NCI-H146 treated with DMSO at 0.1 percent for 48 hours (cell line): ENCODE data around the gene ABCC1.
"Not testable (repeated sequence)": the region's sequence is repeated elsewhere in the genome, so short reads cannot be mapped to it uniquely, and the experiment has no call there.

ENCODE experiments used
- DNase-seq: peaks from one replicate; lab custom pipeline; 2025; ENCODE audit not compliant: unreplicated experiment; lab: John Stamatoyannopoulos, UW

ABCC1 gene

DNA sequence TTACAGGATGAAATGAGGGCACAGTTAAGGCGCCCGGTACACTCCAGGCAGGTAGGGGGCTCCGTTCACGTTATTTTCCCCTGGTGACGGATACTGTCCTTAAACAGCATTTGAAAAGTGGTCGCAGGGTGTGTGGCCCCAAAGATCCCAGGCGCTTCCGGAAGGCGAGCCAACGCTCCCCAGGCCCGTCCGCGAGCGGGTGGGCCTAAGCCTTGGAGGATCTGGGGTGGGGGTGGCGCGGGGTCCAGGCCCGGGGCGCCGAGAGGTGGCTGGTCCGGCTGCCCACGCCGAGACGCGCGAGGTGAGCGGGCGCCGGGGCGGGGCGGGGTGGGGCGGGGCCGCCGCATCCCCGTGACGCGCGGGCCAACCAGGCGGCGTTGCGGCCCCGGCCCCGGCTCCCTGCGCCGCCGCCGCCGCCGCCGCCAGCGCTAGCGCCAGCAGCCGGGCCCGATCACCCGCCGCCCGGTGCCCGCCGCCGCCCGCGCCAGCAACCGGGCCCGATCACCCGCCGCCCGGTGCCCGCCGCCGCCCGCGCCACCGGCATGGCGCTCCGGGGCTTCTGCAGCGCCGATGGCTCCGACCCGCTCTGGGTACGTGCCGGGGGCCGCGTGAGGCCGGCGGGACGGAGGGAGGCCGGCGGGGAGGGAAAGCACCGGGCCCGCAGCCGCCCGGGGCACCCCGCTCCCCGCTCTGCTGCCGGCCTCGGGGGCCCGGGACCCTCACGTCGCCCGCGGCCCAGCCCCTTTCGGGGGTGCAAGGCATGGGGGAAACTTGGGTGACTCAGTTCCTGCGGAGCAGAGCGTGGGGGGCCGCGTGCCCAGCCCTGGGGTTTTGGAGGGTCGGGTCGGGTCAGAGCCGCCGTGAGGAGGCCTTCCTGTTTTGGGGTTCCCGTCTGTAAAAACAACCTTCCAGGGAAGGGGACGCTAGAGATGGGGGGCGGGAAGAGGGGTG, at the start of gene ABCC1:
TSS of gene ABCC1 (plus strand) at position 407 of the 951 bp plus-strand sequence. CDS start at position 543, 136 bp downstream.
- DNase-seq = no peak

DNA sequence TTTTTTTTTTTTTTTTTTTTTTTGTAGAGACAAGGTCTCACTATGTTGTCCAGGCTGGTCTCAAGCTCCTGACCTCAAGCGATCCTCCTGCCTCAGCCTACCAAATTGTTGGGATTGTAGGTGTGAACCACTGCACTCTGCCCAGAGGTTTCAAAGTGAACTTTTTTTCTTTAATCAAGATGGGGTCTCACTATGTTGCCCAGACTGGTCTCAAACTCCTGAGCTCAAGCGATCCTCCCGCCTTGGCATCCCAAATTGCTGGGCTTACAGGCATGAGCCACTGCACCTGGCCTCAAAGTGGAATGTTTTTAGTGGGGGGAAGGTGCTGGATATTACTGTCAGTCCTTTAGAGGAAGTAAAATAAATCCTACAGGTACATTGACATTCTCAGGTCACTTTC, 49.1 kb upstream of the ABCC1 start:
- DNase-seq = no peak

DNA sequence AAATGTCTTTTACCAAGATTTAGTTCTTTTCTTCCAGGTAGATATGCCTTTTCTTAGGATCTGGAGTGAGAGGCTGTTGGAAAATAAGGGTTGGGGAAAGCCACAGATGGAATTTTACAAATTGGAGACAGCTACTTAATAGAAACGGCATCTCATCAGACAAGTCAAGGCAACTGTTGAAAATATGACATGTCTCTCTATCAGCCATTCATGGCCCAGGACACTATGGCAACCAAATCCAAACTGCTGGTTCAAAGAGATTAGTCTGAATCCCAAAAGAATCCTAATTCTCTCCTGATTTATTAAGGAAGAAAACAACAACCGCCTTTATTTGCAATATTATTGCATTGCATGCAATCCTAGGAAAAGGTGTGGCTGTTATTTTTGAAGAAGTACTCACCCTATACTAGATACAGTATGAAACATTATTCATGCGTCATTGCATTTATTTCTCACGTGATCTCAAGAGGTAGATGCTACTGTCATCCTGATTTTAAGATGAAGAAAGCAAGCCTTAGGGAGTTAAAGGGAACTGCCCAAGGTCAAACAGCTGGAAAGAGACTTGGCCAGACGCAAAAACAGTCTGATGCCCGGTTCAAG, 48.4 kb upstream of the ABCC1 start:
- no peak for DNase-seq

DNA sequence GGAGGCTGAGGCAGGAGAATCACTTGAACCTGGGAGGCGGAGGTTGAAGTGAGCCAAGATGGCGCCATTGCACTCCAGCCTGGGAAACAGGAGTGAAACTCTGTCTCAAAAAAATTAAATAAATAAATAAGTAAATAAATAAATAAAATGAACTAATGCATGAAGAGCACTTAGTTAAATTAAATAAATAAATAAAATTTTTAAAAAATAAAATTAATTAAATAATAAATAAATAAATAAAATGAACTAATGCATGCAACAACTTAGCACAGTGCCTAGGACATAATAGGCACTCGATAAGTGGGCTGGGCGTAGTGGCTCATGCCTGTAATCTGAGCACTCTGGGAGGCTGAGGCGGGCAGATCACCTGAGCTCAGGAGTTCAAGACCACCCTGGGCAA, 45.5 kb upstream of the ABCC1 start:
- no peak for DNase-seq

DNA sequence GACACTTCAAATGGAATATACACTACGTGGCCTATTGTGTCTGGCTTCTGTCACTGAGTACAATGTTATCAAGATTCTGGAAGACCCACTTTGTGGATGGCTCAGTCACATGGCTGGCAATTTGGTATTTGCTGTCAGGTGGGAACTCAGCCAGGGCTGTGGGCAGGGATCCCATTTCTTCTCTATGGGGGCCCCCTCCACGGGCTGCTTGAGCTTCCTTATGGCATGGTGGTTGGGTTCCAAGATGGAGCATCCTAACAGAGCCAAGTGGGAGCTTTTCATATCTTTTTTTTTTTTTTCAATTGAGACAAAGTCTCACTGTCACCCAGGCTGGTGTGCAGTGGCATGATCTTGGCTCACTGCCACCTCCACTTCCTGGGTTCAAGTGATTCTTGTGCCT, 43.0 kb upstream of the ABCC1 start:
- no peak for DNase-seq

DNA sequence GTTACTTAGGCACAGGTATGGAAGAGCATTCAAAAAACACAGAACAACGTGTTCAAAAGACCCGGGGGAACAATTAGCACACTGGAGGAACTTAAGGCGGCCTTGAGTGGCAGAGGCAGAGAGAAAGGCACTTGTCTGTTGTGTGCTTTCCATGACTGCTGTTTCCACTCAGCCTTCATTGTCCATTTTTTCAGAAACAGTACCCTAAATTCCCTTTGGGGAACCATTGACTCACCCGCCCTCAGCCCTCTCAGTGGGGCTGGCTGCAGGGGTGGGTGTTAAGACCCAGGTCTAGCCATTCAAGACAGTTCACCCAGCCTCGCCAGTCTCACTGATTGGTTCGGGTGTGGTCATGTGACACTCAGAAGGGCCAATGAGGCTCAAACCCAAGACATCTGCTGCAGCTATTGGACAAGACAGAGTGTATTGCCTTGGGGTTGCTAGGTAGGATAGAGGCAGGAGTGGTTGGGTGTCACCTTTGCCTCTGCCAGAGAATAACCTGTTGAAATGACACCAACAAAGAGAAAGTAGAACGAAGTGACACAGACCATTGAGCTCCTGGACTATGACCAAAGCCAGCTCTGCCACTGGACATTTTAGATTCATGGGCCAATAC, 41.4 kb upstream of the ABCC1 start:
- peak; percentile 79 for DNase-seq

DNA sequence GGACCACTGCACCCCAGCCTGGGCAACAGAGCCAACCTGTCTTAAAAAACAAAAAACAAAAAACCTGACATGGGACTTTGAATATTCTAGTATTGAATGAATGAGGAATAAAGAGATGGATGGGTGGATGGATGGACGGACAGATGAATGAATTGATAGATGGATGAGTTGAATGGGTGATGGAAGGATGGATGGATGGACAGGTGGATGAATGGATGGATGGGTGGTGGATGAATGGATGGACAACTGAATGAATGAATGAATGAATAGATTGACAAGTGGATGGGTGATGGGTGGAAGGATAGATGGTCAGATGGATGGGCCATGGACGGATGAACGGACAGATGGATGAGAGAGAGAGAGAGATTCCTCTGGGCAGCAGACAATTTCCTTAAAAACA, 38.2 kb upstream of the ABCC1 start:
- no peak for DNase-seq

DNA sequence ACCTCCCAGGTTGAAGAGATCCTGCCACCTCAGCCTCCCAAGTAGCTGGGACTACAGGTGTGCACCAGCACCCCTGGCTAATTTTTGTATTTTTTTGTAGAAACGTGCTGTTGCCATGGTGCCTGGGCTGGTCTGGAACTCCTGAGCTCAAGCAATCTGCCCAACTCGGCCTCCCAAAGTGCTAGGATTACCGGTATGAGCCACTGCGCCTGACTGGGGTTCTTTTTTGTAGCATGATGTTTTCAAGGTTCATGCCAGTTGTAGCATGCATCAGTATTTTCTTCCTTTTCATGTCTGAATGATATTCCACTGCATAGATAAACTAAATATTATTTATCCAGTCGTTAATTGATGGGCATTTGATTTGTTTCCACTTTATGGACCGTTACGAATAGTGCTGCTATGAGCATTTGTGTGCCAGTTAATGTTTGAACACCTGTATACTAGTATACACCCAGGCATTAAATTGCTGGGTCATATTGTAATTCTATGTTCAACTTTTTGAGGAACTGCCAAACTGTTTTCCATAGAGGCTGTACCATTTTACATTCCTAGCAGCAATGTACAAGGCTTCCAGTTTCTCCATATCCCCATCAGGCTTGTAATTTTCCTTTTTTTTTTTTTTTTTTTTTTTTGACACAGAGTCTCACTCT, 36.2 kb upstream of the ABCC1 start:
- no peak for DNase-seq

DNA sequence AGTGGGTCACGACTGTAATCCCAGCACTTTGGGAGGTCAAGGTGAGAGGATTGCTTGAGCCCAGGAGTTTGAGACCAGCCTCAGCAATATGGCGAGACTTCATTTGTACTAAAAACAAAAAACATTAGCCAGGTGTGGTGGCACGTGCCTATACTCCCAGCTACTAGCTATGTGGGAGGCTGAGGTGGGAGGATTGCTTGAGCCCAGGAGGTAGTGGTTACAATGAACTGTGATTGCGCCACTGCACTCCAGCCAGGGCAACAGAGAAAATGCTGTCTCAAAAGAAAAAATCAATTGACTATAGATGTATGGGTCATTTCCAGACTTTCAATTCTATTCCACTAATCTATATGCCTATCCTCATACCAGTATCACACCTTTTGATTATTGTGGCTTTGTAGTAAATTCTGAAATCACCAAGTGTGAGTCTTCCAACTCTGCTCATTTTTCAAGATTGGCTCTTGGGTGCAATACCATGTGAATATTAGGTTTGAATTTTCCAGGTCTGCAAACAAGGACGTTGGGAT, 33.8 kb upstream of the ABCC1 start:
- no peak for DNase-seq

DNA sequence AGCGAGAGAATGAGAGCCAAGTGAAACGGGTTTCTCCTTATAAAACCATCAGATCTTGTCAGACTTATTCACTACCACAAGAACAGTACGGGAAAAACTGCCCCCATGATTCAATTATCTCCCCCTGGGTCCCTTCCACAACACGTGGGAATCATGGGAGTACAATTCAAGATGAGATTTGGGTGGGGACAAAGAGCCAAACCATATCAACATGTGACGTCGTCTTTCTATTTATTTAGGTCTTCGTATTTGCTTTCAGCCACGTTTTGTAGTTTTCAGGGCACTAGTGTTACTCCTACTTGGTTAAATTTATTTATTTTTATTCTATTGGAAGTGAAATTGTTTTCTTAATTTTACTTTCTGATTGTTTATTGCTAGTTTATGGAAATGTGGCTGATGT, 33.1 kb upstream of the ABCC1 start:
- DNase-seq = no peak

DNA sequence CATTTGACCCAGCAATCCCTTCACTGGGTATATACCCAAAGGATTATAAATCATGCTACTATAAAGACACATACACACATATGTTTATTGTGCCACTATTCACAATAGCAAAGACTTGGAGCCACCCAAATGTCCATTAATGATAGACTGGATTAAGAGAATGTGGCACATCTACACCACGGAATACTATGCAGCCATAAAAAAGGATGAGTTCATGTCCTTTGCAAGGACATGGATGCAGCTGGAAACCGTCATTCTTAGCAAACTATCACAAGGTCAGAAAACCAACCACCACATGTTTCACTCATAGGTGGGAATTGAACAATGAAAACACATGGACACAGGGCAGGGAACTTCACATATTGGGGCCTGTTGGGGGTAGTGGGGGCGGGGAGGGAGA, 31.1 kb upstream of the ABCC1 start:
- not testable (repeated sequence) for DNase-seq

DNA sequence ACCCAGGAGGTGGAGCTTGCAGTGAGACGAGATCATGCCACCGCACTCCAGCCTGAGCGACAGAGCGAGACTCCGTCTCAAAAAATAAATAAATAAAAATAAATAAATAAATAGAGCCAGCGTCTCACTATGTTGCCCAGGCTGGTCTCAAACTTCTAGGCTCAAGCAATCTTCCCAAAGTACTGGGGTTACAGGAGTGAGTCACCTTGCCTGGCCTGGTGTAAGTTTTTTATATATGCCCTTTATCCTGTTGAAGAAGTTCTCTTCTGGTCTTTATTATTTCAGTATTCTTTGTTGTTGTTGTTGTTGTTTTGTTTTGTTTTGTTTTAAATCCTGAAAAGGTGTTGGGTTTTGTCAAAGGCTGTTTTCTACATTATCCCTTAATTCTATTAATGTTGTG, 30.1 kb upstream of the ABCC1 start:
- no peak for DNase-seq

DNA sequence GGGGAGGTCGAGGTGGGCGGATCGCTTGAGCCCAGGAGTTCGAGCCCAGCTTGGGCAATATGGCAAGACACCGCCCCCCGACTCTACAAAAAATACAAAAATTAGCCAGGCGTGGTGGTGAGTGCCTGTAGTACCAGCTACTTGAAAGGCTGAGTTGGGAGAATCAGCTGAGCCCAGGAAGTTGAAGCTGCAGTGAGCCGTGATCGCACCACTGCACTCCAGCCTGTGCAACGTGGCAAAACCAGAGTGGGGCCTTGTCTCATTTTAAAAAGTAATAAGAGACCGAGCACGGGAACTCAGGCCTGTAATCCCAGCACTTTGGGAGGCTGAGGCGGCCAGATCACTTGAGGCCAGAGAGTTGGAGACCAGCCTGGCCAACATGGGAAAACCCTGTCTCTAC, 24.4 kb upstream of the ABCC1 start:
- DNase-seq = no peak

DNA sequence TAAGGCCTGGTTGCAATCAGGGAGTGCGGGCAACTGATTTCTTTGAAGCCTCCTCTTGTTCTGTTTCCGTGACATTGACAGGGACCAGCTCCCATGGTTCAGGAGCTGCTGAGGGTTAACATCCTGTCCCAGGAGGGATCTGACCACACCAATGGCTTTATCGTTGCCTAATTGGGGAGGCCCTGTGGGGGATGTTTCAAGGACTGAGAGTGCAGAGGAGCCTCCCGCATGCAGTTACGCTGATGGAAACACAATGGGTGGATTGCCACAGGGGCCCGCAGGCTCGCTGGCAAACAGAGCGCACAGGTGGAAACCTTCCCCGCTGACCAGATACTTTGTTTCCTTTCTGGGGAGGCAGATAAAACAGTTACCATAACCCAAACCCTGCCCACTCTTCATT, 23.8 kb upstream of the ABCC1 start:
- peak; percentile 31 for DNase-seq

DNA sequence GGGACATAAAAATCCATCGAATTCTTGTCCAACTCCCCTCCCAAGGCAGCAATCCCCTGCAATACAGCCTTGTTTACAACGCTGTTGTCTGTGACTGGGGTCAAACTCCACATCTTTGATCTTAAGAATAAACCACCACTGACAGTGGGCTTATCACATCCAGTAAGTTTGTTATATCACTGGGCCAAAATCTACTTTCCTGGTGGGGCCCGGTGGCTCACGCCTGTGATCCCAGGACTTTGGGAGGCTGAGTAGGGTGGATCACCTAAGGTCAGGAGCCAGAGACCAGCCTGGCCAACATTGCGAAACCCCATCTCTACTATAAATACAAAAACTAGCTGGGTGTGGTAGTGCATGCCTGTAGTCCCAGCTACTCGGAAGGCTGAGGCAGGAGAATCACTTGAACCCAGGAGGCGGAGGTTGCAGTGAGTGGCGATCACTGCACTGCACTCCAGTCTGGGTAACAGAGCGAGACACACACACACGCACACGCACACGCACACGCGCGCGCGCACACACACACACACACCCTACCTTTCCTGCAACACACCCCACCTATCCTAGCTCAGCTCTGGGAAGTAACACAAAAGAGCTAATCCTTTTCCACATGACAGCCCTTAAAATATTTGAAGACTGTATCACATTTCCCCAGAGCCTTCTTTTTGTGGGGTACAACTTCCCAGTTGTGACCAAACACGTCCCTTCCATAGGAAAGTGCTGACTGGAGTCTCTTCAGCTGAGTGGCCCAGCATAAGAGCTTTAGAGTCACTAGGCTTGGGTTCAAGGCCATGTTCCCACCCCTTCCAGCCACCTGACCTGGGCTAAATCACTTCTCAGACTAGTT, 20.9 kb upstream of the ABCC1 start:
- no peak for DNase-seq

DNA sequence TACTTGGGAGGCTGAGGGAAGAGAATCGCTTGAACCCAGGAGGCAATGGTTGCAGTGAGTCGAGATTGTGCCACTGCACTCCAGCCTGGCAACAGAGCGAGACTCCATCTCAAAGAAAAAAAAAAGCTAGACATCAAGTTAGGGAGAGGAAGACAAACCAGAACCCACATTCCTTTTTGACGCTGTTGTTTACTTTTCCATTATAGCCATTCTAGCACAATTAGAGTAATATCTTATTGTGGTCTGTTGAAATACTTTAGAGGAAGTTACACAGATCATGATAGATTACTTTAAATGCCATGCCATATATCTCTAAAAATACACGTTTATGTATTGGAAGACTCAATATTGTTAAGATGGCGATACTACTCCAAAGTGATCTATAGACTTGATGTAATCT, 16.5 kb upstream of the ABCC1 start:
- DNase-seq = no peak

DNA sequence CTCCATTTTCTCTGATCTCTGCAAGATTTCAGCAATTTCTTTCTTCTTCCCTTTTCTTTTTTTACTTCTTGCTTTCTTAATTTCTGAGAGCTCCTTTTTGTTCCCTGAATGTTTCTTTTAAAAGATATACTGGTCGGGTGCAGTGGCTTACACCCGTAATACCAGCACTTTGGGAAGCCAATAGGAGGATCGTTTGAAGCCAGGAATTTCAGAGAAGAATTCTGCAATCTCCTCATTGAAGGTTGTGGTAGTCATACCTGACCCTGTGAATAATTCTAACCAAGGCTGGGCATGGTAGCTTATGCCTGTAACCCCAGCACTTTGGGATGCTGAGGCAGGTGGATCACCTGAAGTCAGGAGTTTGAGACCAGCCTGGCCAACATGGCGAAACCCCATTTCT, 15.6 kb upstream of the ABCC1 start:
- no peak for DNase-seq

DNA sequence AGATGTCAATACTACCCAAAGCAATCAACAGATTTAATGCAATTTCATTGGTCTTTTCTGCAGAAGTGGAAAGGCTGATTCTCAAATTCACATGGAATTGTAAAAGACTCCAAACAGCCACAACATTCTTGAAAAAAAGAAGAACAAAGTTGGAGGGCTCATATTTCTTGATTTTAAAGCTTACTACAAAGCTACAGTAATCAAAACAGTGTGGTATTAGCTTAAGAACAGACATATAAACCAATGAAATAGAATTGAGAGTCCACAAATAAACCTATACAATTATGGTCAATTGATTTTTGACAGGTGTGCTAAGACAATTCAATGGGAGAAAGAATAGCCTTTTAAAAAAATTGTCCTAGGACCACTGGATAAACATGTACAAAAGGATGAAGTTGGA, 14.4 kb upstream of the ABCC1 start:
- DNase-seq = no peak

DNA sequence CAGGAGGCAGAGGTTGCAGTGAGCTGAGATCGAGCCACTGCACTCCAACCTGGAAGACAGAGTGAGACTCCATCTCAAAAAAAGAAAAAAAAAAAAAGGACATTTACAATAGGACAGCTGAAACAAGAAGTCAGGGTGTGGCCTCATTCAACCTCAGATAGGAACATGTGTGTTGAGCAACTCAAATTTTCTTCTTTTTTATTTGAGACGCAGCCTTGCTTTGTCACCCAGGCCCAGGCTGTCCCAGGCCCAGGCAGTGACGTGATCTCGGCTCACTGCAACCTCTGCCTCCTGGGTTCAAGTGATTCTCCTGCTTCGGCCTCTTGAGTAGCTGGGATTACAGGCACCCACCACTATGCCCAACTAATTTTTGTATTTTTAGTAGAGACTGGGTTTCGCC, 12.6 kb upstream of the ABCC1 start:
- DNase-seq = not testable (repeated sequence)

DNA sequence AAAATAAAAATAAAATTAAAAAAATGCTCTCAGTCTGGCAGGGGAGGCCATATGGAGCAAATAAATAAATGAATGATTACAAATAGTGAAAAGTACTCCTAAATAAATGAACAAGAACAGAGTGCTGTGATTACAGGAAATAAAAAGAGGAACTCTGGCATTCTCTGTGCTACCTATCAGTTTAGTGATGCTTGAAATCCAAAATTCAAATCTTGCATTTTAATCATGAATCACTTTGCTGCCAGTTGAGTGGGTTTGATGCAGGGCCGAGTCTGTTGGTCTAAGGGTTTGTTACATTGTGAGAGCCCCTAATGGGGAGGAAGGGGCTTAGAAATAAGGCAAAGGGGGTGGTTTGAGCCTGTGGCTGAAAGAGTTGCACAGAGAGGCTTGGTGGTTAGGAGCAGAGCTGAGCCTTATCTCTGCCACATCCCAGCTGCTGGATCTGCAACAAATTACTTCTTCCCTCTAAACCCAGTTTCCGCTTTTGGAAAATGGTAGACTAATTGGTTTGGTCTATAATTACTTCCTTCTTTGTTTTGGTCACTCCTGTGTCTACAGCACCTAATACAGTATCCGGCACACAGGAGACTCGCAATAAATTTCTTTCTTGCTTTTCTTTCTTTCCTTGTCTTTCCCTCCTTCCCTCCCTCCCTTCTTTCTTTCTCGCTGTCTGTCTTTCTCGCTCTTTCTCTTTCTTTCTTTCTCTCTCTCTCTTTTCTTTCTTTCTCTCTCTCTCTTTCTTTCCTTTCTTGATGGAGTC, 6.3 kb upstream of the ABCC1 start:
- DNase-seq = peak; percentile 67
